Activated CD8-positive, alpha-beta memory T cell treated with anti-CD3 and anti-CD28 coated beads, Interleukin-2, amount 50 U/mL, for 4 hours (primary cell): Measurements from ENCODE around the gene RAD52.
"Not testable (repeated sequence)": the region's sequence is repeated elsewhere in the genome, so short reads cannot be mapped to it uniquely, and the experiment has no call there.

Experiments used
- DNase-seq: peaks from one replicate; pipeline ENCODE4 v3.0.0-alpha.2; 2020

Gene RAD52

GRCh38 chr12:966724-967123 is 17.2 kb upstream of the RAD52 start:
- DNase-seq: no peak

DNA sequence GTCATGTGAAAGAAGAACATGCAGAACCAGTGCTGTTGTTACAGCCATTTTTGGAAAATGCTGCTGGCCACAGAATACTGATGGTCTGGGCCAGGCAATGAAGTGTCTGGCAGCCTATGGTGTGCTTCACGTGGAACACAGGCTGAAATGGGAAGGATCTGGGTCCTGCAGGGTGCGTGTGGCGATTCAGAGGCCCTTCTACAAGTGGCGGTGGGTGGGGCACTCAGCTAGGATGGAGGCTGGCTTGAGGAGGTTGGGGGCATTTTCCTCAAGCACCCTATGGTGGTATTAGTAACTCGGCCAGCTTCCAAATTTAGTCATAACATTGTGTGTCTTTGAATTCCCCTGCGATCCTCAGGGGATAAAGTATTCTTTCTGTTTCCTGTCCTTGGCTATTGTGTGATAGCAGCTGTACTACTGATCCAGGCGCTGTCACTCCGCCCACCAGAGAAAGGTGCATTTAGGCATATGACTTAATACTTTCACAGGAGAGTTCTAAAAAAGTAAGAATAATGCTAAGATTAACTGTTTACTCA is 9.2 kb upstream of the RAD52 start:
- no peak for DNase-seq

DNA sequence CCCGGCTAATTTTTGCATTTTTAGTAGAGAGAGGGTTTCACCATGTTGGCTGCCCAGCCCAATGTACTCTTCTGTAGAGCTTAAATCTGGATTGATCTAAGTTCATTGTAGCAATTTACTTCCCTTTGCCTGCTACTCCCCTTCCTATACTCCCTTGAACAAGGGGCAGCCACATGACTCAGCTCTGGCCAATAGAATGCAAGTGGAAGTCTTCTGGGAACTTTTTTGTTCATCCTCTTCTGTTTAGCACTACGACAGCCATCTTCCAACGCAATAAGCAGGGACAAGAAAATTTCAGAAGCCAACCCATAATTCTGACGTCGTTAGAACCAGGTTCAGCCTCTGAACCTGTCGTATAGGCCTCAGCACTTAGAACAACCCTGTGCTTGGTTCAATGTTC is 6.4 kb upstream of the RAD52 start:
- no peak for DNase-seq

GRCh38 chr12:954741-955140 is 5.2 kb upstream of the RAD52 start:
- DNase-seq: no peak

- DNase-seq: no peak
Measured at GRCh38 chr12:953776-954175, 4.3 kb upstream of the RAD52 start.

- no peak for DNase-seq
Measured at GRCh38 chr12:951176-951575, 1.7 kb upstream of the RAD52 start.

- DNase-seq: no peak
Measured at GRCh38 chr12:948238-948637, 1.3 kb downstream of the RAD52 start.

- DNase-seq: no peak
Measured at GRCh38 chr12:946631-947030, 2.9 kb downstream of the RAD52 start.

- no peak for DNase-seq
Measured at GRCh38 chr12:946212-946611, 3.3 kb downstream of the RAD52 start.

- DNase-seq: no peak
Measured at GRCh38 chr12:944211-944610, 5.3 kb downstream of the RAD52 start.

GRCh38 chr12:943051-943450 is 6.4 kb downstream of the RAD52 start:
- DNase-seq: no peak

- DNase-seq: no peak
Measured at GRCh38 chr12:938810-939209, 10.7 kb downstream of the RAD52 start.

GRCh38 chr12:936377-937345 is 12.8 kb downstream of the RAD52 start:
- DNase-seq: no peak

DNA sequence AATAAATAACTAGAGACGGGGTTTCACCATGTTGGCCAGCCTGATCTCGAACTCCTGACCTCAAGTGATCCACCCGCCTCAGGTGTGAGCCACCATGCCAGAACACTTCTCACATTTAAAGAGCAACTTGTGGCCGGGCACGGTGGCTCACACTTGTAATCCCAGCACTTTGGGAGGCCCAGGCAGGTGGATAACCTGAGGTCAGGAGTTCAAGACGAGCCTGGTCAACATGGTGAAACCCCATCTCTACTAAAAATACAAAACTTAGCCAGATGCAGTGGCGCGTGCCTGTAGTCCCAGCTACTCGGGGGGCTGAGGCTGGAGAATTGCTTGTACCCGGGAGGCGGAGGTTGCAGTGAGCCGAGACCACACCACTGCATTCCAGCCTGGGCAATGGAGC is 13.6 kb downstream of the RAD52 start:
- not testable (repeated sequence) for DNase-seq

GRCh38 chr12:931591-931990 is 17.9 kb downstream of the RAD52 start:
- no peak for DNase-seq

- no peak for DNase-seq
Measured at GRCh38 chr12:931060-931459, 18.4 kb downstream of the RAD52 start.

DNA sequence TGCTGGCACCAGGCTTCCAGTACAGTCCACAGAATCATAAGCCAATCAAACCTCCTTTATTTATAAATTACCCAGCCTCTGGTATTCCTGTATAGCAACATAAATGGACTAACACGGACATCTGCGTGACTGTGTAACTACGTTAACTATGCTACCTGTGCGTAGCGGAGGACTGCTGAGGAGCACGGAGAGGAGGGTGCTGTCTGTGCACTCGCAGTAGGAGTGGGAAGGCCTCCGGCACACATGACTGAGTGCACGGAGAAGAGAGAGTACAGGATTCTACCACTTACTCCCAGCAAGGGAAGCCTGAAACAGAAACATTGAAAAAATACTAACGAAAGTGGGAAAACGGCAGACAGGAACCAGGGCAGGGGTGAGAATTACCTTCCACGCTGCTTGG is 22.9 kb downstream of the RAD52 start:
- no peak for DNase-seq

DNA sequence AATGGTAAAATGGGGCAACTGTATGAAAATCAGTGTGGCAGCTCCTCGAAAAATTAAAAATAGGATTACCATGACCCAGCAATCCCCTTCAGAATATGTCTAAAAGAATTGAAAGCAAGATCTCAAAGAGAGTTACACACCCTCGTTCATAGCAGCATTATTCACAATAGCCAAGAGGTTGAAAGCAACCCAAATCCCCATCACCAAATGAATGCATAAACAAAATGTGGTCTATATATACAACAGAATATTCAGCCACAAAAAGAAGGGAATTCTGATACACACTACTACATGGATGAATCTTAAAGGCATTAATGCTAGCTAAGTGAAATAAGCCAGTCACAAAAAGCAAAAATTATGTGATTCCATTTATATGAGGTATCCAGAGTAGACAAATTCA is 27.2 kb downstream of the RAD52 start:
- no peak for DNase-seq

GRCh38 chr12:920676-921075 is 28.8 kb downstream of the RAD52 start:
- no peak for DNase-seq

DNA sequence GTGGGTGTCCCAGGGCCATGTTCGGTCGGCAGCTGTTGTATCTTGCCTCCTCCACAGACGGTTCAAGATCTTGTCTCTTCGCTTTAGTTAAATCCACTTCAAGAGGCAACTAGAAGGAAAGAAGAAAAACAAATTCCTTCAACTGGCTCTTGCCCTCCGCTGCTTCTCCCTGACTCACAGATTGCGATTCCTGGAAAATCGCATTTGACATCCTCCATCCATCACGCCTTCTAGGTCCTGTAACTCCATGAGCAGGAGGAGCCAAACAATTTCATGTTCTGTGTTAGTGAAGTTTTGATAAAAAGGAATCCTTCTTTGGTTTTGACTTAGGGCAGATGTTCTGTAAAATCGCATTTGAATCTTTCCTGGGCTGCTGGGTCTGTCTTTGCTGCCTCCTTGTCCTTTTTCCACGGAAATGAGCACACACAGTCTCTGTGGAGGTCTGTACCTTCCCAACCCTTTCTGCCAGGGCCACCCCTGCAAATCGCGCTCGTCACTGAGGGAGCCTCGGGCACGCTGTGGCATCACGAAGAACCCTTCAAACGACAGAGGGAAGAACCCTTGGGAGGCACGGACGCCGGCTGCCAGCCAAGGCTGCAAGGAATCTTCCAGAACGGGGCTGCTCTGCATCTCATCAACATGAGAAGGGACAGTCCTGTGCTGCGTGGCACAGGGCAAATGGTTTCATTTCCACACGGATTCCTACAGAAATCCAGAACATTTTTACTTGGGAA is 32.6 kb downstream of the RAD52 start:
- DNase-seq: no peak

DNA sequence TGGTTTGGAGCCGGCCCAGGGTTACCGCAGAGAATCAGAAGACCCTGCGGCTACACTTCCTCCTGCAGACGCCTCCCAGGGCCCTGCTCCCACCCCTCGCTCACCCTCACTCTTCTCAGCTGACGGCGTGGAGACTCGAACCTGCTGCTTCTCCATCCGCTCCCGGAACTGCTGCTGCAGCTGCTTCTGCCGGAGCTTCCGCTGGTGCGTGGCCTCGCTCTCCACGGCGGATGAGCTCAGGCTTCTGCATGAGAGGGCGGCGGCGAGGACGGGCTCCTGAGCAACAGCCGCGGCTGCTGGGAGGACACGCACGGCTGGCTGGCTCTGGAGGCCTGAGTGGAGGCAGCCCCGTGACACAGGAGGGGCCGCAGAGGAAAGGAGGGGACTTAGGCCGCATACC is 33.3 kb downstream of the RAD52 start:
- DNase-seq: peak; percentile 25

GRCh38 chr12:915090-915489 is 34.4 kb downstream of the RAD52 start:
- no peak for DNase-seq

DNA sequence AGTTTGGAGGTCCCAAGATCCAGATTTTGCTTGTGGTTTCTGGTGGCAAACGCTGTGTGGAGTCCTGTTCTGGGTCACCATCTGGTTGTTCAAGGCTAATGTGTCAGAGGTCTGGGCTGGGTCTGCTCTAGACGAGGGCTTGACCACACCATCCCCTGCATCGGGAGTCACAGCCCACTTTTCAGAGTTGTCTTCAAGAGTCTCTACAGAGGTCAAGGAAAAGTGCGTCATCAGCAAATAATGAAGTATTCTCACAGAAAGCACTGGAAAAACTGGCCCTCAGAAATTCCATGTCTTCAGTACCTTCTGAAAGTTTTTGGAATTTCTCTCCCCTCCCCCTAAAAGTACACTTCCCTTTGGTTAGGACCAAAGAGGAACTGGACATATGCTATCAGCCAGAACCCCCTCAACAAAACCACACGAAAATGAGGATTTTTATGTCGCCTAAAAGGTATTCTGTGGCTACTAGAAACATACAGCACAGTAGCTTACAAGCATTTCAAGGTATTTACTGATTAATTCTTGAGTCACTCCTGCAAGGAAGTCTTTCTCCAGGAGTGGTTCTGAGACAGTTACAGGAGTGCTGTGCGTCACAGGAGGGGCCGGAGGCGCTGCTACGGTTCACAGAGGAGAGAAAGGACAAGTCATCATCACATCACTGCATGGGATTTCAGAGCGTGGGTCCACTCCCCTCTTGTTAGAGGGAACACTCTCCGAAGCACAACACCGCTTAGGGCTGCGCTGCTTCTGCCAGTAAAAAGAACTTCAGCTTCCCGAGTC is 35.4 kb downstream of the RAD52 start:
- DNase-seq: no peak
